ENCODE data around the gene AGAP5. TPM values are rescaled to one million over a fixed set of nuclear protein-coding genes. Genes with fewer than 3 reads are reported as not detected.
"Not testable (repeated sequence)": the region's sequence is repeated elsewhere in the genome, so short reads cannot be mapped to it uniquely, and the experiment has no call there.

AGAP5 gene
- total and polyA plus RNA-seq, 7 experiments from 2014 or later = 7.8 to 16.6 (median 10.5) TPM; not detected in 2

GRCh38 chr10:73731588-73732375, 33.9 kb upstream of the AGAP5 start:
- no peak overlapping the region for H3K4me3 ChIP-seq (ENCODE audit: low read length)
- H3K27ac Mint-ChIP-seq = peak overlapping the region in 4 of 9 donors; percentile 32 to 96 (median 68)
- H3K36me3 Mint-ChIP-seq = peaks cover 0 to 8% (median 3%) of the 10 kb centered on the region in 5 donors
- H3K27me3 Mint-ChIP-seq = no peaks in the 10 kb centered on the region
- no peaks in the 10 kb centered on the region for H3K27me3 ChIP-seq (ENCODE audit: control insufficient read depth in 2 of 2, insufficient read depth in 2 of 2, low read length in 2 of 2)
- intact Hi-C loops (cut with micrococcal nuclease) = no loop called here
- H3K4me1 Mint-ChIP-seq = peaks cover 0 to 32% (median 21%) of the 10 kb centered on the region in 7 donors
- peak overlapping the region in 9 of 10 donors; percentile 55 to 100 (median 70) for H3K4me3 Mint-ChIP-seq
- POLR2A ChIA-PET = interaction anchor here (1.2 to 4.0 kb wide), 6 partner anchors 12 to 236 kb away, joined by 3 to 79 read pairs (median 8); partner anchors contain the start of genes CHCHD1, PPP3CB and SEC24C
- no peaks in the 10 kb centered on the region for H3K9me3 Mint-ChIP-seq
- peaks cover 5 to 30% (median 5%) of the 10 kb centered on the region in 3 experiments for H3K36me3 ChIP-seq (ENCODE audit: control insufficient read depth in 2 of 3, insufficient read depth in 3 of 3, low read length in 3 of 3)
- CTCF ChIA-PET = interaction anchor here (2.7 kb wide), 1 partner anchor 11 kb away, joined by 9 read pairs; no protein-coding TSS in a partner anchor
- no peak for DNase-seq
- H3K9me3 ChIP-seq (ENCODE audit: control insufficient read depth in 2 of 3, low read length in 3 of 3) = no peaks in the 10 kb centered on the region
- H3K4me1 ChIP-seq (ENCODE audit: control insufficient read depth in 2 of 2, insufficient read depth in 2 of 2, low read length in 2 of 2) = peaks cover 5 to 10% of the 10 kb centered on the region in 2 donors
- no peak for ATAC-seq
- peak overlapping the region; percentile 82 for H3K27ac ChIP-seq (ENCODE audit: low read depth, low read length)

- Histone ChIP-seq H3K36me3 (ENCODE audit: control insufficient read depth in 2 of 3, insufficient read depth in 3 of 3, low read length in 3 of 3) (peaks cover 7 to 41% (median 12%) of the 10 kb centered on the region in 3 experiments), H3K27me3 (ENCODE audit: control insufficient read depth in 2 of 2, insufficient read depth in 2 of 2, low read length in 2 of 2) (no peaks in the 10 kb centered on the region), H3K4me3 (ENCODE audit: low read length) (peak overlapping the region; percentile 99), H3K27ac (ENCODE audit: low read depth, low read length) (peak overlapping the region; percentile 82), H3K9me3 (ENCODE audit: control insufficient read depth in 2 of 3, low read length in 3 of 3) (no peaks in the 10 kb centered on the region), H3K4me1 (ENCODE audit: control insufficient read depth in 2 of 2, insufficient read depth in 2 of 2, low read length in 2 of 2) (peaks cover 5 to 10% of the 10 kb centered on the region in 2 donors)
- peaks cover 0 to 13% (median 3%) of the 10 kb centered on the region in 5 donors for H3K36me3 Mint-ChIP-seq
- no peaks in the 10 kb centered on the region for H3K9me3 Mint-ChIP-seq
- H3K27ac Mint-ChIP-seq = peak overlapping the region; percentile 91 to 98 (median 96)
- intact Hi-C loops (cut with micrococcal nuclease) = loop anchor here (1.0 kb wide), 6 partner anchors 14 to 234 kb away; partner anchors contain the start of genes PPP3CB (in 2 of the 2), SEC24C (in 2 of the 2), ZSWIM8 (in 2 of the 2) and NDST2 (in 1 of the 2)
- no peaks in the 10 kb centered on the region for H3K27me3 Mint-ChIP-seq
- peaks cover 0 to 32% (median 21%) of the 10 kb centered on the region in 7 donors for H3K4me1 Mint-ChIP-seq
- ATAC-seq = peak; percentile 94
- POLR2A ChIA-PET = interaction anchor here (1.0 to 4.0 kb wide), 10 partner anchors 13 to 483 kb away, joined by 3 to 79 read pairs (median 4); partner anchors contain the start of genes CHCHD1, DNAJC9, PPP3CB and SEC24C
- CTCF ChIA-PET = interaction anchor here (2.7 kb wide), 1 partner anchor 13 kb away, joined by 9 read pairs; no protein-coding TSS in a partner anchor
- peak; percentile 86 to 94 (median 89) for DNase-seq
- H3K4me3 Mint-ChIP-seq = peak overlapping the region; percentile 95 to 100 (median 98)
Measured at GRCh38 chr10:73730153-73730906, 32.4 kb upstream of the AGAP5 start.

GRCh38 chr10:73729781-73730152, 31.9 kb upstream of the AGAP5 start:
- H3K27me3 ChIP-seq (ENCODE audit: control insufficient read depth in 2 of 2, insufficient read depth in 2 of 2, low read length in 2 of 2); H3K9me3 ChIP-seq (ENCODE audit: control insufficient read depth in 2 of 3, low read length in 3 of 3); H3K27me3 Mint-ChIP-seq; ATAC-seq; H3K9me3 Mint-ChIP-seq; H3K4me1 ChIP-seq (ENCODE audit: control insufficient read depth in 2 of 2, insufficient read depth in 2 of 2, low read length in 2 of 2): not testable (repeated sequence)
- peaks cover 0 to 13% (median 3%) of the 10 kb centered on the region in 5 donors for H3K36me3 Mint-ChIP-seq
- H3K4me1 Mint-ChIP-seq = peaks cover 0 to 29% (median 21%) of the 10 kb centered on the region in 7 donors
- peak overlapping the region; percentile 95 to 100 (median 98) for H3K4me3 Mint-ChIP-seq
- H3K36me3 ChIP-seq (ENCODE audit: control insufficient read depth in 2 of 3, insufficient read depth in 3 of 3, low read length in 3 of 3) = peaks cover 7 to 41% (median 12%) of the 10 kb centered on the region in 3 experiments
- H3K27ac ChIP-seq (ENCODE audit: low read depth, low read length) = peak overlapping the region; percentile 82
- peak in 6 of 9 donors; percentile 18 to 41 (median 20) for DNase-seq
- ChIA-PET POLR2A (interaction anchor here (1.0 to 4.0 kb wide), 6 partner anchors 14 to 483 kb away, joined by 3 to 79 read pairs (median 9); partner anchors contain the start of genes DNAJC9, PPP3CB and SEC24C), CTCF (interaction anchor here (1.1 to 2.7 kb wide), 2 partner anchors 13 to 39 kb away, joined by 3 to 9 read pairs; no protein-coding TSS in a partner anchor)
- intact Hi-C loops (cut with micrococcal nuclease) = loop anchor here (1.0 kb wide), 6 partner anchors 15 to 233 kb away; partner anchors contain the start of genes PPP3CB (in 2 of the 2), SEC24C (in 2 of the 2), ZSWIM8 (in 2 of the 2) and NDST2 (in 1 of the 2)
- H3K27ac Mint-ChIP-seq = peak overlapping the region; percentile 91 to 98 (median 96)
- H3K4me3 ChIP-seq (ENCODE audit: low read length) = peak overlapping the region; percentile 99

GRCh38 chr10:73723516-73723915, 25.6 kb upstream of the AGAP5 start:
- ChIA-PET POLR2A (interaction anchor here (0.6 kb wide), 1 partner anchor 21 kb away, joined by 3 read pairs; no protein-coding TSS in a partner anchor), CTCF (interaction anchor here (0.6 kb wide), 1 partner anchor 519 kb away, joined by 4 read pairs; no protein-coding TSS in a partner anchor)
- intact Hi-C loops (cut with micrococcal nuclease) = no loop called here
- H3K9me3 Mint-ChIP-seq = no peaks in the 10 kb centered on the region
- H3K27ac Mint-ChIP-seq = no peak overlapping the region
- Histone ChIP-seq H3K4me3 (ENCODE audit: low read length) (no peak overlapping the region), H3K9me3 (ENCODE audit: control insufficient read depth in 2 of 3, low read length in 3 of 3) (no peaks in the 10 kb centered on the region), H3K4me1 (ENCODE audit: control insufficient read depth in 2 of 2, insufficient read depth in 2 of 2, low read length in 2 of 2) (no peaks in the 10 kb centered on the region), H3K36me3 (ENCODE audit: control insufficient read depth in 2 of 3, insufficient read depth in 3 of 3, low read length in 3 of 3) (peaks cover 10 to 57% (median 13%) of the 10 kb centered on the region in 3 experiments), H3K27ac (ENCODE audit: low read depth, low read length) (no peak overlapping the region), H3K27me3 (ENCODE audit: control insufficient read depth in 2 of 2, insufficient read depth in 2 of 2, low read length in 2 of 2) (no peaks in the 10 kb centered on the region)
- no peak overlapping the region for H3K4me3 Mint-ChIP-seq
- H3K4me1 Mint-ChIP-seq = peaks cover 0 to 9% (median 0%) of the 10 kb centered on the region in 7 donors
- DNase-seq = no peak
- ATAC-seq = no peak
- no peaks in the 10 kb centered on the region for H3K27me3 Mint-ChIP-seq
- peaks cover 3 to 50% (median 11%) of the 10 kb centered on the region in 5 donors for H3K36me3 Mint-ChIP-seq

- H3K27ac ChIP-seq (ENCODE audit: low read depth, low read length) = not testable (repeated sequence)
Measured at GRCh38 chr10:73720561-73720960, 22.7 kb upstream of the AGAP5 start.

More at GRCh38 chr10:73720561-73720960, 22.7 kb upstream of the AGAP5 start:
- H3K27ac Mint-ChIP-seq; H3K27me3 ChIP-seq (ENCODE audit: control insufficient read depth in 2 of 2, insufficient read depth in 2 of 2, low read length in 2 of 2); H3K27me3 Mint-ChIP-seq; H3K9me3 Mint-ChIP-seq; ATAC-seq; DNase-seq; H3K4me3 Mint-ChIP-seq; intact Hi-C loops (cut with micrococcal nuclease); H3K4me1 Mint-ChIP-seq; H3K4me1 ChIP-seq (ENCODE audit: control insufficient read depth in 2 of 2, insufficient read depth in 2 of 2, low read length in 2 of 2); CTCF ChIA-PET; H3K4me3 ChIP-seq (ENCODE audit: low read length); H3K9me3 ChIP-seq (ENCODE audit: control insufficient read depth in 2 of 3, low read length in 3 of 3): not testable (repeated sequence)
- peaks cover 3 to 59% (median 17%) of the 10 kb centered on the region in 5 donors for H3K36me3 Mint-ChIP-seq
- H3K36me3 ChIP-seq (ENCODE audit: control insufficient read depth in 2 of 3, insufficient read depth in 3 of 3, low read length in 3 of 3) = peaks cover 15 to 64% (median 16%) of the 10 kb centered on the region in 3 experiments
- POLR2A ChIA-PET = interaction anchor here (0.6 kb wide), 1 partner anchor 23 kb away, joined by 3 read pairs; no protein-coding TSS in a partner anchor

All from naive thymus-derived CD4-positive, alpha-beta T cell (primary cell).